22Rv1 (cell line): ENCODE results near the gene SNX24.

Source experiments
- ZFX ChIP-seq: fragments of 450-650 bp; IDR thresholded peaks from 2 replicates; pipeline ENCODE4 v1.6.1; 2017; ENCODE audit warnings: antibody characterized with exemption, borderline replicate concordance
- TF ChIP-seq, protein P1 (sequence below): fragments of 450-650 bp; IDR thresholded peaks from 2 replicates; pipeline ENCODE4 v1.5.1; 2017; ENCODE audit warnings: mild to moderate bottlenecking

DNA sequence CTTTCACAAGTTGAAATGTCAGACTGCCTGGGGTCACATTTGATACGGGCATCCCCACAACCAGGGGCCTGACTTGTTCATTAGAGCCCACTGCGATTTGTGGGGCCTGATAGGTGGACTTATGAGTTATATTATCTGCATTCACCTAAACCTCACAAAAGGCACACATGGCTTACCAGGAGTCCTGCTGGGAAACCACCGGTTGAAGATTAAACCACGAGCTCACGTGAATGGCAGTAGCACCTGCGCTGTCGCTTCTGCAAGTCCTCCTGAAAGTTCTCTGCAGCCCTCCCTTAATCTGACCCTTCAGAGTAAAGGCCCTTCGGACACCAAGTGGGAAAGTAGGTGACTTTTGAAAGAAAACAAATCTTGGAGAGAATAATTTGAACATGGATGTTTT, 122.2 kb downstream of the SNX24 start:
- TF ChIP-seq, protein P1, sequence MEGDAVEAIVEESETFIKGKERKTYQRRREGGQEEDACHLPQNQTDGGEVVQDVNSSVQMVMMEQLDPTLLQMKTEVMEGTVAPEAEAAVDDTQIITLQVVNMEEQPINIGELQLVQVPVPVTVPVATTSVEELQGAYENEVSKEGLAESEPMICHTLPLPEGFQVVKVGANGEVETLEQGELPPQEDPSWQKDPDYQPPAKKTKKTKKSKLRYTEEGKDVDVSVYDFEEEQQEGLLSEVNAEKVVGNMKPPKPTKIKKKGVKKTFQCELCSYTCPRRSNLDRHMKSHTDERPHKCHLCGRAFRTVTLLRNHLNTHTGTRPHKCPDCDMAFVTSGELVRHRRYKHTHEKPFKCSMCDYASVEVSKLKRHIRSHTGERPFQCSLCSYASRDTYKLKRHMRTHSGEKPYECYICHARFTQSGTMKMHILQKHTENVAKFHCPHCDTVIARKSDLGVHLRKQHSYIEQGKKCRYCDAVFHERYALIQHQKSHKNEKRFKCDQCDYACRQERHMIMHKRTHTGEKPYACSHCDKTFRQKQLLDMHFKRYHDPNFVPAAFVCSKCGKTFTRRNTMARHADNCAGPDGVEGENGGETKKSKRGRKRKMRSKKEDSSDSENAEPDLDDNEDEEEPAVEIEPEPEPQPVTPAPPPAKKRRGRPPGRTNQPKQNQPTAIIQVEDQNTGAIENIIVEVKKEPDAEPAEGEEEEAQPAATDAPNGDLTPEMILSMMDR, result no peak
- TF ChIP-seq ZFX, result no peak
